Sigmoid colon (tissue), 4 donors: ENCODE results near the gene ZBTB9.

Experiments used
- CTCF ChIP-seq, 4 experiments: fragments of 450-650 bp in 3 of 4; fragments of 200-600 bp in 1 of 4; IDR thresholded peaks; one replicate each; pipeline ENCODE4 v1.5.1; 2016 to 2019; ENCODE audit warnings: antibody characterized with exemption in 4 of 4, mild to moderate bottlenecking in 3 of 4, moderate library complexity in 2 of 4
- EP300 ChIP-seq, 4 donors: sonication (generic); formaldehyde crosslinking; IDR thresholded peaks; one replicate each; pipeline ENCODE4 v1.6.1; 2017; ENCODE audit warnings: antibody characterized with exemption in 4 of 4
- POLR2A ChIP-seq, 2 donors: fragments of 450-650 bp; IDR thresholded peaks; one replicate each; pipeline ENCODE4 v1.6.1; 2016; ENCODE audit warnings: antibody characterized with exemption in 2 of 2, mild to moderate bottlenecking in 2 of 2, moderate library complexity in 2 of 2

- TF ChIP-seq CTCF (IDR thresholded peaks at IDR 0.05) (no peak), EP300 (IDR thresholded peaks at IDR 0.05) (no peak), POLR2A (IDR thresholded peaks at IDR 0.05) (no peak)
Measured at GRCh38 chr6:33453393-33454008, 875 bp upstream of the ZBTB9 start.
